ENCODE data around the gene SPATA9. TPM values are rescaled to one million over a fixed set of nuclear protein-coding genes. Genes with fewer than 3 reads are reported as not detected.
A peak's percentile ranks its signal among the peaks of the same experiment; 100 is the strongest.

The SPATA9 gene
- polyA plus RNA-seq, 1 of the 3 experiments (the other 2 are of a cell fraction): 0.07 TPM

- under 1% methylated on average over 14 of the region's 78 CpGs for WGBS (ENCODE audit: low lambda C conversion rate)
- Histone ChIP-seq H3K79me2 (ENCODE audit: insufficient read depth) (peaks cover 44% of the 10 kb centered on the region), H2AFZ (ENCODE audit: low read depth) (peak within 1 kb of the TSS; percentile 72), H3K9me3 (no peaks in the 10 kb centered on the region), H3K36me3 (replicated peaks in 1 of 2; ENCODE audit: control insufficient read depth in 1 of 2, insufficient read depth in 2 of 2, low read length in 1 of 2) (peaks cover 0 to 5% of the 10 kb centered on the region in 2 experiments), H3K27ac (ENCODE audit: low read depth in 2 of 2, low read length in 1 of 2) (peak within 1 kb of the TSS; percentile 77 to 97), H3K4me3 (ENCODE audit: low read depth in 2 of 2, low read length in 1 of 2) (peak within 1 kb of the TSS; percentile 80 to 98), H3K4me2 (peak within 1 kb of the TSS; percentile 82), H3K9ac (peak within 1 kb of the TSS; percentile 82), H4K20me1 (ENCODE audit: insufficient read depth) (no peaks in the 10 kb centered on the region), H3K27me3 (ENCODE audit: insufficient read depth) (no peaks in the 10 kb centered on the region), H3F3A (replicated peaks; ENCODE audit: insufficient read depth) (peaks cover 4% of the 10 kb centered on the region), H3K4me1 (ENCODE audit: control insufficient read depth in 1 of 2, insufficient read depth in 2 of 2, low read depth in 1 of 2, low read length in 1 of 2) (peaks cover 22 to 38% of the 10 kb centered on the region in 2 experiments; a peak in 3 of 4 replicates), H3K9me2 (no peaks in the 10 kb centered on the region)
- peak; percentile 91 for DNase-seq
- ChIA-PET POLR2A (interaction anchor here (0.7 to 2.7 kb wide), 8 partner anchors 10 to 324 kb away, joined by 3 to 25 read pairs (median 4); partner anchors contain the start of gene RFESD), CTCF (interaction anchor here (0.9 to 5.5 kb wide), 12 partner anchors 11 to 118 kb away, joined by 3 to 30 read pairs (median 5); partner anchors contain the start of gene RFESD)
- no peak; the same call in 1 of the 2 replicates for TF ChIP-seq FOXM1 (IDR thresholded peaks at IDR 0.05; ENCODE audit: low read depth)
- TF ChIP-seq NFIC (IDR thresholded peaks at IDR 0.05; ENCODE audit: borderline replicate concordance): peak; percentile 34; the same call in 1 of the 2 replicates
- 0 out of 2 replicates have a peak, but pooled peaks have one; percentile 7 for TF ChIP-seq TEAD4 (IDR thresholded peaks at IDR 0.05; ENCODE audit: borderline replicate concordance, insufficient read depth)
- peak; percentile 20; the same call in 1 of the 2 replicates for TF ChIP-seq RXRA (IDR thresholded peaks at IDR 0.05; ENCODE audit: borderline replicate concordance, low read depth)
- peak; percentile 23; the same call in 1 of the 2 replicates for TF ChIP-seq RAD21 (IDR thresholded peaks at IDR 0.05; ENCODE audit: low read length)
- peak; percentile 67 for TF ChIP-seq CHD2 (IDR thresholded peaks at IDR 0.05; ENCODE audit: low read length, partially characterized antibody)
- TF ChIP-seq POLR2AphosphoS5 (IDR thresholded peaks at IDR 0.05; ENCODE audit: low read depth, low read length): peak; percentile 32; the same call in 1 of the 2 replicates
- peak; percentile 44 for TF ChIP-seq SIN3A (IDR thresholded peaks at IDR 0.05; ENCODE audit: borderline replicate concordance, low read depth, low read length)
- no peak for TF ChIP-seq REST (IDR thresholded peaks at IDR 0.05; ENCODE audit: low read depth, low read length)
- peak; percentile 67 for TF ChIP-seq TAF1 (IDR thresholded peaks at IDR 0.05; ENCODE audit: borderline replicate concordance, low read depth, low read length)
- no peak for TF ChIP-seq GATA2 (CRISPR knock-in tag; IDR thresholded peaks at IDR 0.05)
- no peak for TF ChIP-seq FOXJ3 (CRISPR knock-in tag; IDR thresholded peaks at IDR 0.05)
- no peak for TF ChIP-seq GABPA (IDR thresholded peaks at IDR 0.05; ENCODE audit: low read depth)
- peak; percentile 24; the same call in 1 of the 2 replicates for TF ChIP-seq SMC3 (IDR thresholded peaks at IDR 0.05; ENCODE audit: low read depth, low read length)
- TF ChIP-seq, protein P1, sequence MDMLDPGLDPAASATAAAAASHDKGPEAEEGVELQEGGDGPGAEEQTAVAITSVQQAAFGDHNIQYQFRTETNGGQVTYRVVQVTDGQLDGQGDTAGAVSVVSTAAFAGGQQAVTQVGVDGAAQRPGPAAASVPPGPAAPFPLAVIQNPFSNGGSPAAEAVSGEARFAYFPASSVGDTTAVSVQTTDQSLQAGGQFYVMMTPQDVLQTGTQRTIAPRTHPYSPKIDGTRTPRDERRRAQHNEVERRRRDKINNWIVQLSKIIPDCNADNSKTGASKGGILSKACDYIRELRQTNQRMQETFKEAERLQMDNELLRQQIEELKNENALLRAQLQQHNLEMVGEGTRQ (IDR thresholded peaks at IDR 0.05; ENCODE audit: borderline replicate concordance, low read depth, low read length): no peak
- TF ChIP-seq, protein P2, sequence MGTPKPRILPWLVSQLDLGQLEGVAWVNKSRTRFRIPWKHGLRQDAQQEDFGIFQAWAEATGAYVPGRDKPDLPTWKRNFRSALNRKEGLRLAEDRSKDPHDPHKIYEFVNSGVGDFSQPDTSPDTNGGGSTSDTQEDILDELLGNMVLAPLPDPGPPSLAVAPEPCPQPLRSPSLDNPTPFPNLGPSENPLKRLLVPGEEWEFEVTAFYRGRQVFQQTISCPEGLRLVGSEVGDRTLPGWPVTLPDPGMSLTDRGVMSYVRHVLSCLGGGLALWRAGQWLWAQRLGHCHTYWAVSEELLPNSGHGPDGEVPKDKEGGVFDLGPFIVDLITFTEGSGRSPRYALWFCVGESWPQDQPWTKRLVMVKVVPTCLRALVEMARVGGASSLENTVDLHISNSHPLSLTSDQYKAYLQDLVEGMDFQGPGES (IDR thresholded peaks at IDR 0.05; ENCODE audit: low read depth, low read length): no peak
- TF ChIP-seq, protein P3, sequence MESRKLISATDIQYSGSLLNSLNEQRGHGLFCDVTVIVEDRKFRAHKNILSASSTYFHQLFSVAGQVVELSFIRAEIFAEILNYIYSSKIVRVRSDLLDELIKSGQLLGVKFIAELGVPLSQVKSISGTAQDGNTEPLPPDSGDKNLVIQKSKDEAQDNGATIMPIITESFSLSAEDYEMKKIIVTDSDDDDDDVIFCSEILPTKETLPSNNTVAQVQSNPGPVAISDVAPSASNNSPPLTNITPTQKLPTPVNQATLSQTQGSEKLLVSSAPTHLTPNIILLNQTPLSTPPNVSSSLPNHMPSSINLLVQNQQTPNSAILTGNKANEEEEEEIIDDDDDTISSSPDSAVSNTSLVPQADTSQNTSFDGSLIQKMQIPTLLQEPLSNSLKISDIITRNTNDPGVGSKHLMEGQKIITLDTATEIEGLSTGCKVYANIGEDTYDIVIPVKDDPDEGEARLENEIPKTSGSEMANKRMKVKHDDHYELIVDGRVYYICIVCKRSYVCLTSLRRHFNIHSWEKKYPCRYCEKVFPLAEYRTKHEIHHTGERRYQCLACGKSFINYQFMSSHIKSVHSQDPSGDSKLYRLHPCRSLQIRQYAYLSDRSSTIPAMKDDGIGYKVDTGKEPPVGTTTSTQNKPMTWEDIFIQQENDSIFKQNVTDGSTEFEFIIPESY (IDR thresholded peaks at IDR 0.05; ENCODE audit: borderline replicate concordance, low read depth): no peak
- TF ChIP-seq ELF1 (IDR thresholded peaks at IDR 0.05): no peak
- TF ChIP-seq, protein P4, sequence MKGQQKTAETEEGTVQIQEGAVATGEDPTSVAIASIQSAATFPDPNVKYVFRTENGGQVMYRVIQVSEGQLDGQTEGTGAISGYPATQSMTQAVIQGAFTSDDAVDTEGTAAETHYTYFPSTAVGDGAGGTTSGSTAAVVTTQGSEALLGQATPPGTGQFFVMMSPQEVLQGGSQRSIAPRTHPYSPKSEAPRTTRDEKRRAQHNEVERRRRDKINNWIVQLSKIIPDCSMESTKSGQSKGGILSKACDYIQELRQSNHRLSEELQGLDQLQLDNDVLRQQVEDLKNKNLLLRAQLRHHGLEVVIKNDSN (IDR thresholded peaks at IDR 0.05; ENCODE audit: borderline replicate concordance, low read depth): no peak
- TF ChIP-seq, protein P5, sequence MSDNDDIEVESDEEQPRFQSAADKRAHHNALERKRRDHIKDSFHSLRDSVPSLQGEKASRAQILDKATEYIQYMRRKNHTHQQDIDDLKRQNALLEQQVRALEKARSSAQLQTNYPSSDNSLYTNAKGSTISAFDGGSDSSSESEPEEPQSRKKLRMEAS (IDR thresholded peaks at IDR 0.05; ENCODE audit: low read depth): peak; percentile 77
- peak; percentile 53 for TF ChIP-seq MXI1 (IDR thresholded peaks at IDR 0.05; ENCODE audit: low read depth, low read length)
- no peak for TF ChIP-seq NRF1 (IDR thresholded peaks at IDR 0.05; ENCODE audit: low read depth, low read length)
- no peak for TF ChIP-seq FOSL2 (IDR thresholded peaks at IDR 0.05; ENCODE audit: borderline replicate concordance, low read depth)
These were observed 48.2 kb upstream of the SPATA9 start, which contains the start of gene RHOBTB3 for GRCh38 chr5:95730730-95731570. TSS of gene RHOBTB3 (plus strand) at chr5:95731336. CDS start at chr5:95731683, 347 bp downstream.
